OCI-M2 (cell line): Measurements from ENCODE around the gene GPRASP1.
"Not testable (repeated sequence)": the region's sequence is repeated elsewhere in the genome, so short reads cannot be mapped to it uniquely, and the experiment has no call there.

ENCODE experiments used
- DNase-seq: peaks from one replicate; lab custom pipeline; 2025; ENCODE audit not compliant: unreplicated experiment; lab: John Stamatoyannopoulos, UW

GPRASP1 gene, protein sequence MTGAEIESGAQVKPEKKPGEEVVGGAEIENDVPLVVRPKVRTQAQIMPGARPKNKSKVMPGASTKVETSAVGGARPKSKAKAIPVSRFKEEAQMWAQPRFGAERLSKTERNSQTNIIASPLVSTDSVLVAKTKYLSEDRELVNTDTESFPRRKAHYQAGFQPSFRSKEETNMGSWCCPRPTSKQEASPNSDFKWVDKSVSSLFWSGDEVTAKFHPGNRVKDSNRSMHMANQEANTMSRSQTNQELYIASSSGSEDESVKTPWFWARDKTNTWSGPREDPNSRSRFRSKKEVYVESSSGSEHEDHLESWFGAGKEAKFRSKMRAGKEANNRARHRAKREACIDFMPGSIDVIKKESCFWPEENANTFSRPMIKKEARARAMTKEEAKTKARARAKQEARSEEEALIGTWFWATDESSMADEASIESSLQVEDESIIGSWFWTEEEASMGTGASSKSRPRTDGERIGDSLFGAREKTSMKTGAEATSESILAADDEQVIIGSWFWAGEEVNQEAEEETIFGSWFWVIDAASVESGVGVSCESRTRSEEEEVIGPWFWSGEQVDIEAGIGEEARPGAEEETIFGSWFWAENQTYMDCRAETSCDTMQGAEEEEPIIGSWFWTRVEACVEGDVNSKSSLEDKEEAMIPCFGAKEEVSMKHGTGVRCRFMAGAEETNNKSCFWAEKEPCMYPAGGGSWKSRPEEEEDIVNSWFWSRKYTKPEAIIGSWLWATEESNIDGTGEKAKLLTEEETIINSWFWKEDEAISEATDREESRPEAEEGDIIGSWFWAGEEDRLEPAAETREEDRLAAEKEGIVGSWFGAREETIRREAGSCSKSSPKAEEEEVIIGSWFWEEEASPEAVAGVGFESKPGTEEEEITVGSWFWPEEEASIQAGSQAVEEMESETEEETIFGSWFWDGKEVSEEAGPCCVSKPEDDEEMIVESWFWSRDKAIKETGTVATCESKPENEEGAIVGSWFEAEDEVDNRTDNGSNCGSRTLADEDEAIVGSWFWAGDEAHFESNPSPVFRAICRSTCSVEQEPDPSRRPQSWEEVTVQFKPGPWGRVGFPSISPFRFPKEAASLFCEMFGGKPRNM (N-terminal part only)

DNA sequence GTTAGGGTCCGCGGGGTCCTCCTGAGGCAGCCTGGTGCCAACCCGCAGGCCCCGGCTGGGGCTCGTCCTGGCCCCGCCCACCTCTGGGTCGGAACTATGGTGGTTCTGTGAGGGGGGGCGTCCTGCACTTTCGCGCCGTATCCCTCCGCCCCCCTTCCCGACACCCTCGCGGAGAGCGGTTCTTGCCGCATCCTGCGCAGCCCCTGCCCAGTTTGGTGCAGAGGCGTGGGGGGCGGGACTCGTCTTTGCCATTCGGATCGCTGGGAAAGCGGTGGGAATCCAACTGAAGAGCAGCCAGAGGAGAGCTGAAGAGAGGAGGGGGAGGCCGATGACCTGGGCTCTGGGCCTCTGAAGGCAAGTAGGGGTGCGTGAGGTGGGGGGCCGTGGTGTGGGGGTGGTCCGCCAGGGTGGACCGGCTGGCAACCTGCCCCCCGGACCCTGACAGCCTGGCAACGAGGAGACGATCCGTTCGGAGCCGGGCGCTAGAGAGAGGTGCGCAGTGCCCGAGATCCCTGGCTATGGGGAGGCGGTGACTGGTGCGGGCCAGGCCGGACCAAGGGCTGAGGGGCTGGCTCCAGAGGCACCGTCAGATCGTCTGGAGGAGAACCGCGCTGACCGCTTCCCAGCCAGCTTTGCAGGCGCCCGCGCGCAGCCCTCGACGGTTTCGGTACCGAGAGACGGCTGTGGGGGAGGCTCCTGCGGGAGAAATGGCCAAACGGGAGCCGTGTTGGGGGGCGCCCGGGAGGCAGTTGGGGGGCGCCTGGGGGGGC, at the start of gene GPRASP1:
Gene GPRASP1, plus strand, starts transcription at position 242 of the 770 bp plus-strand sequence. CDS start 2,431 bp downstream, outside the sequence.
- no peak for DNase-seq

DNA sequence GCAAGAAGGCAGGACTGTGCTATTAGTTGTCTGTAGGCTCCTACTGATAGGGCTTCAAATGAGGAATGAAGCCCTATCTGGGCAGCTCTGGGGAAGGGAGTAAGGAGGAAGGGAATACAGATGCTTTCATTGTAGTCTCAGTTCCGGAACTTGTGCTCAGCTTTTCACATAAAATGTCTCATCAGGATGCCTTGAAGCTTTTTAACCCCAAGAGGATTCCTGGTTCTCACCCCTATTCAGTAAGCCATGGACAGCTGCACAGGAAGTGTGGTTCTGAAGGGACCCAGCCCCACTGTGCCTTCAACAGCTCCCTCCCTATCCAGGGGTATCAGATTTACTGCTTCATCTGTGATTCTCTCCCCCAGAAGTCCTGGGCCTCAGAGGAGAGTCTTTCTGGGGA, 47.0 kb upstream of the GPRASP1 start:
- DNase-seq, result no peak

DNA sequence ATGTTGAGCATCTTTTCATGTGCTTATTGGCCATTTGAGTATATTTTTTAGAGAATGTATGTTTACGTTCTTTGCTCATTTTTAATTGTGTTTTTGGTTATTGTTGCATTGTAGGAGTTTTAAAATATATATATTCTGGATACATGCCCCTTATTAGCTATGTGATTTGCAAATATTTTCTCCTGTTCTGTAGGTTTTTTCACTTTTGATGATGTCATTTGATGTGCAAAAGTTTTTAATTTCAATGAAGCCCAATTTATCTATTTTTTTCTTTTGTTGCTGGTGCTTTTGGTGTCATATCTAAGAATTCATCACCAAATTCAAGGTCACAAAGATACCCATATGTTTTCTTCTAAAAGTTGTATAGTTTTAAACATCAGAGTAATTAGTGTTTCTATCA, 45.2 kb upstream of the GPRASP1 start:
- DNase-seq, result no peak

DNA sequence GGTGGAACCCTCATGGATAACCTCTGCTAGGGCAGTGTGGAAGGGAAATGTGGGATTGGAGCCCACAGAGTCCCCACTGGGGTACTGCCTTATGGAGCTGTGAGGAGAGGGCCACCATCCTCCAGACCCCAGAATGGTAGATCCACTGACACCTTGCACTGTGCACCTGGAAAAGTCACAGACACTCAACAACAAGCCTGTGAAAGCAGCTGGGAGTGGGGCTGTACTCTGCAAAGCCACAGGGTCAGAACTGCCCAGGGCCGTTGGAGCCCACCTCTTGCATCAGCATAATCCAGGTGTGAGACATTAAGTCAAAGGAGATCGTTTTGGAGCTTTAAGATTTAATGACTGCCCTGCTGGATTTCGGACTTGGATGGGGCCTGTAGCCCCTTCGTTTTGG, 40.4 kb upstream of the GPRASP1 start:
- DNase-seq, result no peak

DNA sequence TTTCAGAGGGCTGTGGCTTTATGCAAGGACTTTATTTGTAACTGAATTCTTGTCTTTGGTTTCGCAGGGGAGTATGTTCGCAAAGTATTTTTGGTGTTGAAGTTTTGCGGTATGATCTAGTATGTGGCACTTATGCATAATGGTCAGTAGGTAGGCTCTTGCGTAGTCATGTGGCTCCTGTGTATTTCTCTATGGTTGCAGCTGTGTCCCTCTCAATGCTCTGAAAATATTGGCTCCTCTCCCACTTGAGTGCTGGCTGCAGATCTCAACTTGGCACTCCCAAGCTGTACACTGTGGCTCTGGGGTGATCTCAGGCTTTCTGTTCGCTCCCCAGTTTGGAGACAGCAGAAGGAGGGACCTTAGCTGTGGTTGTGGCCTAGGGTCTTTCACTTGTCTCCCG, 27.2 kb upstream of the GPRASP1 start:
- DNase-seq, result no peak

DNA sequence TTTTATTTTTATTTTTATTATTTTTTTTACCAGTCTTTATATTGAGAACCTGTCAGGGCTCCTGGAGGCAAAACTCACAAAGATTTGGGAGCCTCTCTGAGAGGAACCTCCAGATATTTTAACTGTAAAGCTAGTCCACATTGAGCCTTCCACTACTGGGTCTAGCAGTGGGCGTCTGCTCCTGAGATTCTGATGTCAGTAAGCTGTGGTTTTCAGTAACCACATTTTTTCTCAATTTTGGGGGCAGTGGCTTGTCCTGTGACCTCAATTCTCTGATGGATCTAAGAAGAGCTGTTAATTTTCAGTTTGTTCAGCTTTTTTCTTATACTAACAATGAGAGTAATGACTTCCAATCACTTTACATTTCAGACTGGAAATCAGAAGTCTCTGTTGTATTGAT, 23.6 kb upstream of the GPRASP1 start:
- DNase-seq, result no peak

DNA sequence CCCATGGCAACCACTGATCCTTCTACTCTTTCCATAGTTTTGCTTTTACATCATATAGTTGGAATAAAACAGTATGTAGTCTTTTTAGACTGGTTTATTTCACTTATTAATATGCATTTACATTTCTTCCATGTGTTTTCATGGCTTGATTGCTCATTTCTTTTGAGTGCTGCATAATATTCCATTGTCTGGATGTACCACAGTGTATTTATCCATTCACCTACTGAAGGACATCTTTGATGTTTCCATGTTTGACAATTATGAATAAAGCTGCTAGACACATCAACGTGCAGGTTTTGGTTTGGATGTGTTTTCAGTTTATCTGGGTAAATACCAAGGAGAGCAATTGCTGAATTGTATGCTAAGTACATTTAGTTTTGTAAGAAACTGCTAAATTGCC, 13.7 kb upstream of the GPRASP1 start:
- DNase-seq, result no peak

DNA sequence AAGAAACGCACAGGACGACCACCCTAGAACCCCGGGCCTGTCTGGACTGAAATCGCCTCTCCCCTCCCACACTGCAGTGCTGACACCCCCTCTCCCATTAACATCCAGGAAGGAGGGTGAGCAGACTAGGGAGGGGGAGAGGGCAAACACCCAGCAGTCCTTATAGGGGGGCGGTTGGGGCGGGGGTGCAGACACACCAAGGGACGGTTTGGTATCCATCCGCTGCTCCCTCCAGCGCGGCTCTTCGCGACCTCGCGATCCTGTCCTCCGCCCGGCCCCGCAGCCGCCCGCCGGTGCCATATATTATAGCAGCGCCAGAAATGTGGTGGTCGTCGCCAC, 411 bp upstream of the GPRASP1 start:
- DNase-seq, result no peak

DNA sequence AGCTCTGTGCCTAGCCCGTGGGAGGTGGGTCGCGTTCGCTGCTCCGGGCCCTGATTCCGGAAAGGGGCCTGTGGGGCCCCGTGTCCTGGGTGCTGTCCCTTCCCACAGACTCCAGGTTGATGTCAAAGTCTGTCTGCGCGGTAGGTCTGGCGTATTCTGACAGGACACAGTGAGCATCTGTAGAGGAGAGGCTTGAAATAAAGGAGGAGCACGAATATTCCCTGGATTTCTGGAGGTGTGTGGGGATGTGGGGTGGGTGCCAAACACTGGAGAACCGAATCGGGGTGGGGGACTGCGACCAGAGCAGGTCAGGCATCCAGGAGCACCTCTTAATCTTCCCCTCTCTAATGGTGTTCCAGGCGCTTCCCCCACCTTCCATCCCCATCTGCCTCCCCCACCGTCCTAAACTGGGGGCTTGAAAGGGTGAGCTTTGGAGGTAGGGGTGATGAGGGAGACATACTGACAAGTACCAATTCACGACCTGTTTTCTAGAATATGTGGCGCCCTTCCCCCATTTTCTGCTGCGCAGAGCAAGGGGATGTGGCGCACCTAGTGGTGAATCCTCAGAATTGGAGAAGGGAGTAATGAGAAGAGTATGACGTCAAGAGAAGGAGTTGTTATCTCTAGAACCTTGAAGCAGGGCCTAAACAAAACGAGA, 877 bp downstream of the GPRASP1 start:
- DNase-seq, result no peak

DNA sequence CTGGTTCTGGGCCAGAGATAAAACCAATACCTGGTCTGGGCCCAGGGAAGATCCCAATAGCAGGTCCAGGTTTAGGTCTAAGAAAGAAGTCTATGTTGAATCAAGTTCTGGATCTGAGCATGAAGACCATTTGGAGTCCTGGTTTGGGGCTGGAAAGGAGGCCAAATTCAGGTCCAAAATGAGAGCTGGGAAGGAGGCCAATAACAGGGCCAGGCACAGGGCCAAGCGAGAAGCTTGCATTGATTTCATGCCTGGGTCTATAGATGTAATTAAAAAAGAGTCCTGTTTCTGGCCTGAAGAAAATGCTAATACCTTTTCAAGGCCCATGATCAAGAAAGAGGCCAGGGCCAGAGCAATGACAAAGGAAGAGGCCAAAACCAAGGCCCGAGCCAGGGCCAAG, 3.4 kb downstream of the GPRASP1 start:
- no peak for DNase-seq

DNA sequence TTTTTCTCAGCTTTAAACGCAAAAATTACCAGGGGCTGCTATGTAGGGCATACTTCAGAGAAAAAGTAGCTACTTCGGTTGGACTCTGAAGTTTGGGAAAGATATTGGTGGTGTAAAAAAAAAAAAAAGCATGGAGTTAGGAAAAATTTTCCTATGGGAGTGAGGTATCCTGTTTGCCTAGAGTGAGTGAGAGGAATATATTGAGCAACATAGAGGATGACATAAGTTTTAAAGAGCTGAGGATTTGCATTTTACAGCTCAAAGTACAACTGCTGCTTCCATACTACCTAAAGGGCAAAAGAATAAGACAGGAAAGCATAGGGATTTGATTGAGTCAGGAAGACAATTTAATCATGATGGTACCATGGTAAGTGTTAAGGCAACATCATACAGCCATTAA, 7.3 kb downstream of the GPRASP1 start:
- no peak for DNase-seq

DNA sequence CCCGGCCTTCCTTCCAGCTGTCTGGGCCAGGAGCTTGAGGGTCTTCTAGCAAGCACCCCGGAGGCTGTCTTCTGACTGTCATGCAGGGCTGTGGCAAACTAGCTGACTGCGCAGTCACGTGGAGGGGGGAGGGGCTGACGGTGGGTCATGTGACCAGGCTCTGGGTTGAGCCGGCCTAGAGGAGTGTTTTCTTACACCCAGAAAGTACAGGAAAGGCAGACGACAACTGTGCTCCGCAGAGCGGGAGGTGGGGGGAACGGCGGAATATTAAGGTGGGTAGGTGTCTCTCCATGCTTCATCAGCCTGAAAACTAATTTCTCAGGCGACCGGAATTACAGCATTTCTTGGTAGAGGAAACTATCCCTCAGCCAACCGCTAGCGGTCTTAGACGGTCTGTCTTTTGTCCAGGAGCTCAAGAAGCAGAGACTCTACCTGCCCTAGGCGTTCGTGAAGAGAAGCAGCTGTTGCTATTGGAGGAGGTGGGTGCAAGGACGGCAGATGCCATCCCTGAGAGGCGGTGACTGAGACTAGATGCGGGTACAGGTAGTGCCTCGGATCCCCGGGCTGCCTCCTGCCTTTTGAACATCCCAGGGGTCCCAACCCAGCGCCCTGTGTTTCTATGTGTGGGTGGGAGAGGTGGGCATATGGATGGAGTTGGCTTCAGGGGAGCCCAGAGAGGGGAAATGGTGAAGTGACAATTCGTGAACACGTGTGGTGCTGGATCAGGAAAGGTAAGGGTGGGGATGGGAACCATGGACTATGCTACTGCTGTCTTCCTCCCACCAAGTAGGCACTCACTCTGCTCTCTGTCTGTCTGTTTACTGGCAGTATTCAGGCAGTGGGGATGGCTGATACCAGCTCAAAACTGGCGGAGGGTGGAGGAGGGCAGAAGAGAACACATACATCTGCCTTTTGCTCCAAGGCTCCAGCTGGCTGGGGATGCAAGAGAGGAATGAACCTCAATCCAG, 8.8 kb downstream of the GPRASP1 start:
- DNase-seq, result no peak

DNA sequence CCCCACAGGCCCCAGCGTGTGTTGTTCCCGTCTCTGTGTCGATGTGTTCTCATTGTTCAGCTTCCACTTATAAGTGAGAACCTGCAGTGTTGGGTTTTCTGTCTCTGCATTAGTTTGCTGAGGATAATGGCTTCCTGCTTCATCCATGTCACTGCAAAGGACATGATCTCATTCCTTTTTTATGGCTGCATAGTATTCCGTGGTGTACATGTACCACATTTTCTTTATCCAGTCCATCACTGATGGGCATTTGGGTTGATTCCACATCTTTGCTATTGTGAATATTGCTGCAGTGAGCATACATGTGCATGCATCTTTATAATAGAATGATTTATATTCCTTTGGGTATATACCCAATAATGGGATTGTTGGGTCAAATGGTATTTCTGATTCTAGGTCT, 12.5 kb downstream of the GPRASP1 start:
- DNase-seq, result not testable (repeated sequence)

DNA sequence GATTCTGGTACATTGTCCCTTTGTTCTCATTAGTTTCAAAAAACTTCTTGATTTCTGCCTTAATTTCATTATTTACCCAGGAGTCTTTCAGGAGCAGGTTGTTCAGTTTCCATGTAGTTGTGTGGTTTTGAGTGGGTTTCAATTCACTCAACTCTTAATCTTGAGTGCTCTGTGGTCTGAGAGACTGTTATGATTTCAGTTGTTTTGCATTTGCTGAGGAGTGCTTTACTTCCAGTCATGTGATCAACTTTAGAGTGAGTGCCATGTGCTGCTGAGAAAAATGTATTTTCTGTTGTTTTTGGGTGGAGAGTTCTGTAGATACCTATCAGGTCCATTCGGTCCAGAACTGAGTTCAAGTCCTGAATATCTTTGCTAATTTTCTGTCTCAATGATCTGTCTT, 15.8 kb downstream of the GPRASP1 start:
- DNase-seq, result not testable (repeated sequence)

DNA sequence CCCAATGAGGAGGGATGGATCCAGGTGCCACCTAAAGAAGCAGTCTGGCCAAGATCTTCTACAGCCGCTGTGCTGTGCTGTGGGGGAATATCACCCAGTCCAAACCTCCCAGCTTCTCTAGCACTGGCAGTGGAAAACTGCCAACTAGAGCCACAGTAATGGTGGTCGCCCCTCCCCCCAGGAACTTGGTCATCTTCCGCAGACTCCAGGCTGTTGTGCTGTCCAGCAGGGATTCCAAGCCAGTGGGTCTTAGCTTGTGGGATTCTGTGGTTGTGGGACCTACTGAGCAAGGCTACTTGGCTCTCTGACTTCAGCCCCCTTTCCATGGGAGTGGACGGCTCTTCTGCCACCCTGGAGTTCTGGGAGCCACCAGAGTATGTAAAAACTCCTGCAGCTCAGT, 18.2 kb downstream of the GPRASP1 start:
- no peak for DNase-seq

DNA sequence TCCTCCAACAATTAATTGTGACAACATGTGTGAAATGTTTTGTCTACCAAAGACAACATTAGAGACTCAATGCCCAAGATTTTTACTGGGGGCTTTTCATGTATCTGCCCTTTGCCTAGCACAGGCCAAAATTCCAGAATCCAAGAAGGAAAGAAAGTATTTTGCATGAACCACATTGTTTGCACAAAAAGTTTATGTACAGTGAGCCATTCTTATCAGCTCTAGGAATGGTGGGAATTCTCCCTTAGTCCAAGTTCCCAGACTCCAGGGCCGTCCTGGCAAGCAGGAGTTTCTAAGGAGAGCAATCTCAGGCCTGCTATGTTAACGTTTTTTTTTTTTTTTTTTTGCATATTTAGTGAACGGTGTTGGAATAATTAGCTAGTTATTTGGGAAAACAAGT, 21.6 kb downstream of the GPRASP1 start:
- no peak for DNase-seq

DNA sequence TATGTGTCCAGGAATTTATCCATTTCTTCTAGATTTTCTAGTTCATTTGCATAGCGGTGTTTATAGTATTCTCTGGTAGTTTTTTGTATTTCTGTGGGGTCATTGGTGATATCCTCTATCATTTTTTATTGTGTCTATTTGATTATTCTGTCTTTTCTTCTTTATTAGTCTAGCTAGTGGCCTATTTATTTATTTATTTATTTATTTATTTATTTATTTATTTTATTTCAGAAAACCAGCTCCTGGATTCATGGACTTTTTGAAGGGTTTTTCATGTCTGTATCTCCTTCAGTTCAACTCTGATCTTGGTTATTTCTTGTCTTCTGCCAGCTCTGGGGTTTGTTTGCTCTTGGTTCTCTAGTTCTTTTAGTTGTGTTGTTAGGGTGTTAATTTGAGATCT, 26.2 kb downstream of the GPRASP1 start:
- not testable (repeated sequence) for DNase-seq

DNA sequence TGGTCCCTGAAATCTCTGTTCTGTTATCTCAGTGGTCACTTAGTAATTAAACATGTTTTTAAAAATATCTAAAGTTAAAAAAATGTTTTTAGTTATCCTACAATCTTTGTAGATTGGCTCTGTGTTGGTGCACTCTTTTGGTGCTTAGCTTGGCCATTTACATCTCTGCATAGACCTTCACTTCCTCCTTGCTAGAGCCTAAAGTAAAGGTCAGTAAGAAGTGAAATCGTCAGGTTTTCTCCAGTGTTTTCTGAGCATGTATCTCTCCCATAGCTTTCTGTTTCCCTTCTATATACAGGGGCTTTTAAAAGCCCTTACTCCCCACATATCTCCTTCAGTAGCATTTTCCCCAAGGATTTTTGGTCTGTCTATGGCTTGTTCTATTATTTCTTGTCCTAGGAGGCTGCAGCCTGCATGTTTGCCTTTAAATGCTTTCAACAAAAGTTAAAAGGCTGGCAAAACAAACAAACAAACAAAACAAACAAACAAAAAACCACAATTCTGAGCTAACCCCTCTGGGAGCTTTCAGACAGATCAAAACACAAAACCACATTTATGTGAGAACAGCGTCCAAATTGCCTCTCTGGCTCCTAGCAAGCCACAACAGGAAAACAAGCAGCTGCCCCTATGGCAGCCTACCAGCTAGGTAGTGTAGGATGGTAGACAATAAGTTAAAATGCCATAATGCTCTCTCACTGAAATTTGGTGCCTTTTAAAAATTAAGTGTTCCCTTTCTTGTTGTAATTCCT, 33.7 kb downstream of the GPRASP1 start:
- no peak for DNase-seq

DNA sequence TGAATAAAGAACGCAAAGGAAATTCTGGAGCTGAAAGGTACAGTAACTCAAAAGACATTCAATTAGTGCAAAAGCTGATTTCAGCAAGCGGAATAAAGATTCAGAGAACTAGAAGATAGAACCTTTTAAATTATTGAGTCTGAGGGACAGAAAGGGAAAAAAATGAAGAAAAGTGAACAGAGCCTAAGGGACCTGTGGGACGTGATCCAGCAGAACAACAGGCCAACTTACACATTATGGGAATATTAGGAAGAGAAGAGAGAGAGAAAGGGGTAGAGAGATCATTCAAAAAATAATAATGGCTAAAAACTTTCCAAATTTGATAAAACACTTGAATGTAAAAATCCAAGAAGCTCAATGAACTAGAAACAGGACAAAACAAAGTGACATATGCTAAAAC, 43.5 kb downstream of the GPRASP1 start:
- DNase-seq, result no peak
